Measurements from ENCODE around the gene GTPBP8. TPM values are rescaled to one million over a fixed set of nuclear protein-coding genes. Genes with fewer than 3 reads are reported as not detected.
A peak's percentile ranks its signal among the peaks of the same experiment; 100 is the strongest.

GTPBP8 gene
- polyA plus RNA-seq, 4 donors: 14.7 to 18.8 (median 17.5) TPM

DNA sequence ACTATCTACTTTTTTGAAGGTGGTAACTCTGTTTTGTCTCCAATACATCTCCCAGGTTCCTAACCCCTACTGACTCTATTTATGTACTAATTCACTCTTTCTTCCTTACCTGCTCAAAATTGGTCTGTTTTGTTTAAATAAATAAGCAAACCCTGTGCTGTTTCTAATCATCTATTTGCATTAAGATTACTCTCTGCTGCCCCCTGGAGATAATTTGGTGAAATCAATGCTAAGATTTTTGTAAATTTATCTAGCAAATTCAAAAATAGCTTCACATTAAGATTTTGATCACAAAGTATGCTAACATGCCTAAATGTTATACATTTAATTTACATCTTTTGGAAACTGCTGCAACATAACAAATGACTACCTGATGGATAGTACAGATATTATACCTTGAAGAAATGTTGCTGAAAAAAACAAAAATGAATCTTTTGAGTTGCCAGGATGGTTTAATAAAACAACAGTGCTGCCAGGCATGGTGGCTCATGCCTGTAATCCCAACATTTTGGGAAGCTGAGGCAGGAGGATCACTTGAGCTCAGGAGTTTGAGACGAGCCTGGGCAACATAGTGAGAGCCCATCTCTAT lies 11.4 kb upstream of the GTPBP8 start:
- DNase-seq (peak; percentile 36 to 45), FAIRE-seq (peak; percentile 49)
- Histone ChIP-seq H3K9me3 (ENCODE audit: control insufficient read depth in 2 of 2, insufficient read depth in 1 of 2, low read depth in 1 of 2, low read length in 1 of 2) (no peaks in the 10 kb centered on the region), H3K36me3 (ENCODE audit: control insufficient read depth in 3 of 3, insufficient read depth in 2 of 3, low read depth in 1 of 3, low read length in 3 of 3) (no peaks in the 10 kb centered on the region), H3K27me3 (ENCODE audit: control insufficient read depth in 3 of 3, insufficient read depth in 3 of 3, low read length in 3 of 3) (no peaks in the 10 kb centered on the region), H3K4me1 (ENCODE audit: control insufficient read depth in 3 of 3, insufficient read depth in 2 of 3, low read depth in 1 of 3, low read length in 2 of 3) (no peaks in the 10 kb centered on the region), H3K4me3 (ENCODE audit: low read depth in 1 of 3, low read length in 3 of 3) (no peak overlapping the region), H3K27ac (ENCODE audit: low read depth in 1 of 3, low read length in 2 of 3) (no peak overlapping the region)
- WGBS, 3 donors: 77 to 86% (median 81%) methylated on average over 1 of the region's 1 CpG

DNA sequence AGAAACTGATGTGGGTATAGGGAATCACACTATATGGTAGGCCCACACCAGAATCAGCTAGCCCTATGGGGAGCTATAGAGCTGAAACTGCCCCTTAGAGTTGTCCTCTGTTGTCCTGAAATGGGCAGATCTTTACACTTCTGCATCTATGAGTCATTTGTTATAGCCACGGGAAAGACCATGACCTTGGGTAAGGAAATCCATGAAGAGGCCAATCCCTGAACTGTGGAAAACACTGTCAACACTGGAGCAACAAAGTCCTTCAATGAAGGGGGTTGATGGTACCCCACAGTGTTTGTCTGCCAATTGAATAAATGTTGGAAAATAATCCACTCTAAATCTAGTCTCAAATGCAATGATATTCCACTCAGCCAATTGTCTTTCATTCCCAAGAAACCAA lies 10.7 kb upstream of the GTPBP8 start:
- Histone ChIP-seq H3K27ac (ENCODE audit: low read depth in 1 of 3, low read length in 2 of 3) (no peak overlapping the region), H3K4me1 (ENCODE audit: control insufficient read depth in 3 of 3, insufficient read depth in 2 of 3, low read depth in 1 of 3, low read length in 2 of 3) (no peaks in the 10 kb centered on the region), H3K27me3 (ENCODE audit: control insufficient read depth in 3 of 3, insufficient read depth in 3 of 3, low read length in 3 of 3) (no peaks in the 10 kb centered on the region), H3K4me3 (ENCODE audit: low read depth in 1 of 3, low read length in 3 of 3) (no peak overlapping the region), H3K36me3 (ENCODE audit: control insufficient read depth in 3 of 3, insufficient read depth in 2 of 3, low read depth in 1 of 3, low read length in 3 of 3) (no peaks in the 10 kb centered on the region), H3K9me3 (ENCODE audit: control insufficient read depth in 2 of 2, insufficient read depth in 1 of 2, low read depth in 1 of 2, low read length in 1 of 2) (no peaks in the 10 kb centered on the region)
- FAIRE-seq (no peak), DNase-seq (no peak)
- WGBS, 3 donors: 0 to 28% (median 25%) methylated on average over 1 of the region's 1 CpG

DNA sequence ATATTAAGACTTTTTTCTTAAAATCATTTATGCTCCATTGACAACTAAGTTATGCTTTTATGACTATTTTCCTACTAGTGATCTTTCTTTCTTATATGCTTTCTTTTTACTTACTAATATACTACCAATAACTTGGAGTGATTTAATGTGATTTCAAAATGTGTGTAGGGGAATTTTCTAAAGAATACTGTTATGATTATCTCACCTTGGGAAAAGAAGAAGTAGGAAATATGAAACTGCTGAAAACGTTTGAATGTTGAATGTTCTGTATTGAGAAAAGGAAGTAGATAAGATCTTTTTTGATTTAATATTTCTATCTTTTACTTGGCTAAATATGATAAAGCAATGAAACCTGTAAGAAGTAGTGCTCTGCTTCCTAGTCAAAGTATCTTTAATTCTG lies 8.1 kb upstream of the GTPBP8 start:
- no peak for DNase-seq
- H3K27ac ChIP-seq (ENCODE audit: low read depth in 1 of 3, low read length in 2 of 3): no peak overlapping the region
- H3K36me3 ChIP-seq (ENCODE audit: control insufficient read depth in 3 of 3, insufficient read depth in 2 of 3, low read depth in 1 of 3, low read length in 3 of 3): no peaks in the 10 kb centered on the region
- H3K9me3 ChIP-seq (ENCODE audit: control insufficient read depth in 2 of 2, insufficient read depth in 1 of 2, low read depth in 1 of 2, low read length in 1 of 2): no peaks in the 10 kb centered on the region
- no peaks in the 10 kb centered on the region for H3K27me3 ChIP-seq (ENCODE audit: control insufficient read depth in 3 of 3, insufficient read depth in 3 of 3, low read length in 3 of 3)
- peaks cover 0 to 2% (median 0%) of the 10 kb centered on the region in 3 donors for H3K4me1 ChIP-seq (ENCODE audit: control insufficient read depth in 3 of 3, insufficient read depth in 2 of 3, low read depth in 1 of 3, low read length in 2 of 3)
- WGBS, 3 donors: 17 to 21% (median 18%) methylated on average over 1 of the region's 1 CpG
- FAIRE-seq: no peak
- H3K4me3 ChIP-seq (ENCODE audit: low read depth in 1 of 3, low read length in 3 of 3): no peak overlapping the region

DNA sequence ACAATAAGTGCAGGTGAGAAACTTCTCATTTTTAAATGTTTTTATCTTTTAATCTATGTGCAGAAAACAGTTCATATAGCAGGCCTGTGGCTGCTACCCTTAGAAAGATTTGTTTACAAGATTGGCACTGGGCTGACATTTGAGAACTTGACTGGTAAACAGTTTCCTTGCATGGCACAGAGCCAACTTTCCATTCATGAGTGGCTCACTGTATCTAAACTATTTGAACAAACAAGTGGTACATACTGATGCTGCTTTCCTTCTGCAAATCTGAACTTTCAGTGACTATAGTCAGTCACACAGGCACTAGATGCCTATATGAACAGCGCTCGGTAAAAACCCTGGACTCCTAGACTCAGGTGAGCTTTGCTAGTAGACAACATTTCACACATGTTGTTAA lies 6.3 kb upstream of the GTPBP8 start:
- 85 to 97% (median 86%) methylated on average over 2 of the region's 2 CpGs for WGBS, 3 donors

DNA sequence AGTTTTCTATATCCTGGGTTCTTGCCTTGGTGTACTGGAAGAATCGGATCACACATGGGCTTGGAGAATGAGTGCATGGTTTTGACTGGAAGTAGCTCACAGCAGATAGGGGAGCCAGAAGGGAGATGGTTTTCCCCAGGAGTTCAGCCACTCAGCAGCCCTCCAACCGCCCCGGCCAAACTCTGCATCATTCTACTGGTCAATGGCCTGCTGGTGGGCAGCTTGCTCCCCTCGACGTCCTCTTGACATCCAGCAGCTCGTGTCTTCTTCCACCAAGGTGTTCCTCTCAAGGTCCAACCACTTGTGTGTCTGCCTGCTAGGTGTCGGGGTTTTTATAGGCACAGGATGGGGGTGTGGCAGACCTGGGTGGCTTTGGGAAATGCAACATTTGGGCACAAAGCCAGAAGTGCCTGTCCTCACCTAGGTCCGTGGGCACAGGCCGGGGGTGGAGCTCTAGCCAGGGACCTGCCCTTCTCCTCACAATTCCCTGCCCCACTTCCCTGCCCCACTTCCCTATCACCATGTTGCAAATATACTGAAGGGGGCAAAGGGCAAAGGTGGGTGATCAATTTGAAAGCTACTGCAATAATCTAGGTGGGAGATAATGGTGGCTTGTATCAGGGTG lies 3.0 kb upstream of the GTPBP8 start:
- Histone ChIP-seq H3K27me3 (ENCODE audit: control insufficient read depth in 3 of 3, insufficient read depth in 3 of 3, low read length in 3 of 3) (no peaks in the 10 kb centered on the region), H3K36me3 (ENCODE audit: control insufficient read depth in 3 of 3, insufficient read depth in 2 of 3, low read depth in 1 of 3, low read length in 3 of 3) (no peaks in the 10 kb centered on the region), H3K9me3 (ENCODE audit: control insufficient read depth in 2 of 2, insufficient read depth in 1 of 2, low read depth in 1 of 2, low read length in 1 of 2) (no peaks in the 10 kb centered on the region), H3K27ac (ENCODE audit: low read depth in 1 of 3, low read length in 2 of 3) (no peak overlapping the region), H3K4me1 (ENCODE audit: control insufficient read depth in 3 of 3, insufficient read depth in 2 of 3, low read depth in 1 of 3, low read length in 2 of 3) (peaks cover 2 to 11% (median 3%) of the 10 kb centered on the region in 3 donors), H3K4me3 (ENCODE audit: low read depth in 1 of 3, low read length in 3 of 3) (no peak overlapping the region)
- DNase-seq (peak in 1 of 2 donors; percentile 38), FAIRE-seq (no peak)
- 66 to 88% (median 88%) methylated on average over 9 of the region's 9 CpGs for WGBS, 3 donors

More for the DNA sequence above, 6.3 kb upstream of the GTPBP8 start:
- DNase-seq (peak in 1 of 2 donors; percentile 28), FAIRE-seq (no peak)
- Histone ChIP-seq H3K36me3 (ENCODE audit: control insufficient read depth in 3 of 3, insufficient read depth in 2 of 3, low read depth in 1 of 3, low read length in 3 of 3) (no peaks in the 10 kb centered on the region), H3K4me3 (ENCODE audit: low read depth in 1 of 3, low read length in 3 of 3) (no peak overlapping the region), H3K27ac (ENCODE audit: low read depth in 1 of 3, low read length in 2 of 3) (no peak overlapping the region), H3K27me3 (ENCODE audit: control insufficient read depth in 3 of 3, insufficient read depth in 3 of 3, low read length in 3 of 3) (no peaks in the 10 kb centered on the region), H3K4me1 (ENCODE audit: control insufficient read depth in 3 of 3, insufficient read depth in 2 of 3, low read depth in 1 of 3, low read length in 2 of 3) (peaks cover 0 to 2% (median 0%) of the 10 kb centered on the region in 3 donors), H3K9me3 (ENCODE audit: control insufficient read depth in 2 of 2, insufficient read depth in 1 of 2, low read depth in 1 of 2, low read length in 1 of 2) (no peaks in the 10 kb centered on the region)

DNA sequence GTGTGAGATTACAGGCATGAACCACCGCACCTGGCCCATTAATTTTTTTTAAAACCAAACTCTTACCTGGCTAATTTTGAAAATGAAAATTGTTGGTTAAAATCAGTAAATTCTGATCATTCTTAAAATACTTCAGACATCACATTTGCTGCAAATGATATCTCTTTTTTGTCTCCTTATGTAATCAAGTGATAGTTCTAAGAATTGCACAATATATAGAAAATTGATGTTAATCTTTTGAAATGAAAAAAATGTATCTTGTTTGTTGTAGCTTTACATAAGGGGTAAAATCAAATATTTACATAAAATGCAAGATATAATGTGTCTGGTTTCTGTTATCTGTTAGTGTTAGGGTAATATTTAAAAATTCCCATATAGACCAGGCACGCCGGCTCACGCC lies 5.0 kb downstream of the GTPBP8 start:
- DNase-seq: no peak
- Histone ChIP-seq H3K4me1 (ENCODE audit: control insufficient read depth in 3 of 3, insufficient read depth in 2 of 3, low read depth in 1 of 3, low read length in 2 of 3) (peaks cover 2 to 7% (median 3%) of the 10 kb centered on the region in 3 donors), H3K27ac (ENCODE audit: low read depth in 1 of 3, low read length in 2 of 3) (no peak overlapping the region), H3K27me3 (ENCODE audit: control insufficient read depth in 3 of 3, insufficient read depth in 3 of 3, low read length in 3 of 3) (no peaks in the 10 kb centered on the region), H3K9me3 (ENCODE audit: control insufficient read depth in 2 of 2, insufficient read depth in 1 of 2, low read depth in 1 of 2, low read length in 1 of 2) (no peaks in the 10 kb centered on the region), H3K36me3 (ENCODE audit: control insufficient read depth in 3 of 3, insufficient read depth in 2 of 3, low read depth in 1 of 3, low read length in 3 of 3) (peaks cover 0 to 13% (median 4%) of the 10 kb centered on the region in 3 donors), H3K4me3 (ENCODE audit: low read depth in 1 of 3, low read length in 3 of 3) (no peak overlapping the region)
- FAIRE-seq: no peak
- 91 to 95% (median 94%) methylated on average over 4 of the region's 4 CpGs for WGBS, 3 donors

DNA sequence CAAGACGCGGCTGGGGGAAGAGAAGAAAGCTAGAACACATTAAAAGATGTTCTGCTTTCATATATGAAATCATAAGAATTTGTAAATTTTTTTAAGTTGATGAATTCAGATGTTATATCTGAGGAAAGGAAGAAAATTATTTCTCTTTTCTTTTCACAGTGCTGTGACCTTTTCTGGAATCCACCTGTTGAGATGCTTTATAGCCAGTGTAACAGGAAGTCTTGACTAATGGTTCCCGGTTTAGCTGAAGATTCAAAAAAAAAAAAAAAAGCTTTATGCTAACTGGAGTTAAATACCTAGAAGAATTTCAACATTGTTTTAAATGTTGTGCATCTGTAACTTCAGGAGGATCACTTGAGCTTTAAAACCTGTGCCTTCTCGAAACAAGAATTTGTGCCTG lies 9.9 kb downstream of the GTPBP8 start:
- peak; percentile 57 for FAIRE-seq
- WGBS, 3 donors: 80 to 84% (median 84%) methylated on average over 4 of the region's 4 CpGs
- peaks cover 4 to 21% (median 10%) of the 10 kb centered on the region in 3 donors for H3K36me3 ChIP-seq (ENCODE audit: control insufficient read depth in 3 of 3, insufficient read depth in 2 of 3, low read depth in 1 of 3, low read length in 3 of 3)
- H3K9me3 ChIP-seq (ENCODE audit: control insufficient read depth in 2 of 2, insufficient read depth in 1 of 2, low read depth in 1 of 2, low read length in 1 of 2): no peaks in the 10 kb centered on the region
- no peaks in the 10 kb centered on the region for H3K4me1 ChIP-seq (ENCODE audit: control insufficient read depth in 3 of 3, insufficient read depth in 2 of 3, low read depth in 1 of 3, low read length in 2 of 3)
- no peak overlapping the region for H3K27ac ChIP-seq (ENCODE audit: low read depth in 1 of 3, low read length in 2 of 3)
- no peaks in the 10 kb centered on the region for H3K27me3 ChIP-seq (ENCODE audit: control insufficient read depth in 3 of 3, insufficient read depth in 3 of 3, low read length in 3 of 3)
- no peak overlapping the region for H3K4me3 ChIP-seq (ENCODE audit: low read depth in 1 of 3, low read length in 3 of 3)
- DNase-seq: no peak

DNA sequence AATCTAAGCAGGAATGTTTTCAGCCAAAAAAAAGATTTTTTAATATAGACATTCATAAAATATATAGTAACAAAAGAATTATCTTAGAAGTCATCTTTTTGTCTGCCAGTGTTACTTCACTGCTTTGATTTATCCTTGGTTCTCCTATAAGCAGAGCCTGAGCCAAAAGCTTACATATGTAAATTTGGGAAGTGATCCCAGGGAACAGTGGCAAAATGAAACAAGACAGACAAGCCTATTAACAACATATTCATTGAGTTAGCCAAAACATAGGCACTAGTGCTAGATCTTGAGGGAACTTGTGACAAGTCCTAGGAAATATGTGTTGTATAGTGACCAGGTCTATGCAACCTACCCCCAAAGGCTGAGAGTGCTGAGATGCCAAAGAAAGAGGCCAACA lies 11.3 kb downstream of the GTPBP8 start:
- no peaks in the 10 kb centered on the region for H3K4me1 ChIP-seq (ENCODE audit: control insufficient read depth in 3 of 3, insufficient read depth in 2 of 3, low read depth in 1 of 3, low read length in 2 of 3)
- DNase-seq: no peak
- no peaks in the 10 kb centered on the region for H3K9me3 ChIP-seq (ENCODE audit: control insufficient read depth in 2 of 2, insufficient read depth in 1 of 2, low read depth in 1 of 2, low read length in 1 of 2)
- H3K27ac ChIP-seq (ENCODE audit: low read depth in 1 of 3, low read length in 2 of 3): no peak overlapping the region
- no peak overlapping the region for H3K4me3 ChIP-seq (ENCODE audit: low read depth in 1 of 3, low read length in 3 of 3)
- no peak for FAIRE-seq
- peaks cover 9 to 18% (median 12%) of the 10 kb centered on the region in 3 donors for H3K36me3 ChIP-seq (ENCODE audit: control insufficient read depth in 3 of 3, insufficient read depth in 2 of 3, low read depth in 1 of 3, low read length in 3 of 3)
- H3K27me3 ChIP-seq (ENCODE audit: control insufficient read depth in 3 of 3, insufficient read depth in 3 of 3, low read length in 3 of 3): no peaks in the 10 kb centered on the region

DNA sequence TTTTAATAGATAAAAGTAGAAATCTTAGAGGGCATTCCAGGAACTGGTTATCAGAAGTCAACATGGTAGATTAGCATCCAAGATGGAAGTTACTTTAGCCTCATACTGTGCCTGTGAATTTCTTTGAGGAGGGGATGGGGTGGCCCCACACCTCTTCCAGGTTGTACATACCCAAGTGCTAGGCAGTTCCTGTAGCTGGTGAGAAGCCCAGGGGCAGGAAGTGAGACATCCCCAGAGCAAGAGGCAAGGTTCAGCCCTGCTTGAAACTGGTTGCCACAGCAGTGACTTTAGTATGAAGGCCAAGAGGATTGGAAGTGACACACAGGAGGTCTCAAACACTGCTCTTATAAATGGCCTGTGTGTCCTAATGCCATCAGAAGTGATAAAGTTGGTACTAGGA lies 11.9 kb downstream of the GTPBP8 start:
- Histone ChIP-seq H3K27me3 (ENCODE audit: control insufficient read depth in 3 of 3, insufficient read depth in 3 of 3, low read length in 3 of 3) (no peaks in the 10 kb centered on the region), H3K27ac (ENCODE audit: low read depth in 1 of 3, low read length in 2 of 3) (peak overlapping the region in 1 of 3 donors; percentile 45), H3K9me3 (ENCODE audit: control insufficient read depth in 2 of 2, insufficient read depth in 1 of 2, low read depth in 1 of 2, low read length in 1 of 2) (no peaks in the 10 kb centered on the region), H3K4me1 (ENCODE audit: control insufficient read depth in 3 of 3, insufficient read depth in 2 of 3, low read depth in 1 of 3, low read length in 2 of 3) (no peaks in the 10 kb centered on the region), H3K36me3 (ENCODE audit: control insufficient read depth in 3 of 3, insufficient read depth in 2 of 3, low read depth in 1 of 3, low read length in 3 of 3) (peaks cover 9 to 20% (median 12%) of the 10 kb centered on the region in 3 donors), H3K4me3 (ENCODE audit: low read depth in 1 of 3, low read length in 3 of 3) (no peak overlapping the region)
- FAIRE-seq: no peak
- no peak for DNase-seq
